ENCODE data around the gene UBAC2.

- TF ChIP-seq POLR2AphosphoS5 (IDR thresholded peaks at IDR 0.05; ENCODE audit: insufficient read depth in 1 of 2, low read depth in 1 of 2) = no peak
- TF ChIP-seq CTCF (IDR thresholded peaks at IDR 0.05) = no peak
These were observed 5.1 kb downstream of the UBAC2 start for GRCh38 chr13:99205621-99206220.
